Posterior cingulate gyrus (tissue), 11 donors: Measurements from ENCODE around the gene CD200.
"Not testable (repeated sequence)": the region's sequence is repeated elsewhere in the genome, so short reads cannot be mapped to it uniquely, and the experiment has no call there.

Experiments
- DNase-seq, 10 donors: peaks; one replicate each; pipeline versions ENCODE4 v3.0.0 to v3.0.0-alpha.2; 2020 to 2021; ENCODE audit warnings: mixed read lengths in 3 of 10
- intact Hi-C: fragments of 100-400 bp; cut with DNase I; formaldehyde crosslinking; loops from one replicate; pipeline ENCODE4 v1.15.1; 2023

CD200 gene

DNA sequence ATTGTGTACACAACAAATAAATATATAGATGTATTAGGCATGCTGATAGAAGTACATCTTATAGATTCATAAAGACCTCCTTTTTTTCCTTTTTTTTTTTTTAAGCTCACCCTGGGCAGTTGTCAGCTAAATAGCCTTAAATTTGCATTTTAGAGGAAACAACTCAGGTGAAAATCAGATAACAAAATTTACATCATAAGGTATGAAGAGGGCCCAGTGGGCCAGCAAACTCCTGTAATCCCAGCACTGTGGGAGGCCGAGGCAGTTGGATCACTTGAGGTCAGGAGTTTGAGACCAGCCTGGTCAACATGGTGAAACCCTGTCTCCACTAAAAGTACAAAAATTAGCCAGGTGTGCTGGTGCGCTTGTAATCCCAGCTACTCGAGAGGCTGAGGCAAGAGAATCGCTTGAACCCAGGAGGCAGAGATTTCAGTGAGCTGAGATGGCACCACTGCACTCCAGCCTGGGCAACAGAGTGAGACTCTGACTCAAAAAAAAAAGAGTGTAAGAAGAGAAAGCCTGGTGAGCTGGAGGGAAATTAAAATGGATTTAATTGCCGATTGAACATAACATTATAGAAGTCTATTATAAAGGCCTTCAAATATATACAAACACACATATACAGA is 72.1 kb downstream of the CD200 start:
- intact Hi-C loops: not testable (repeated sequence)

DNA sequence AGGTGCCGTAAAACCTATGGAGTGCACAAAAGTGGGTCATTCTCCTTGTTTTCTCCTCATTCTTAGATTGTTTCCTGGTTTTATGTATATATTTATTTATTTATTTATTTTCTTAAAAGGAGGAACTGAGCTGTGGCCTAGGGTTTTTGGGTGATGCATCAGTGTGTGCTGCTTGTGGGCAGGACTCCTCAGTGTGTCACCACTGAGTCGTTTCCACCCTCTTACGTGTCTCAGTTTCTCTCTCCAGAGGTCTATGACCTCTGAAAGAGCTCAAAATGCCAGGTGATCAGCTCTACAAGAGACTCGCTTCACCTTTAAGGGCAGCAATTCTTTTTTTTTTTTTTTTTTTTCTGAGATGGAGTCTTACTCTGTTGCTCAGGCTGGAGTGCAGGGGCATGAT is 72.9 kb downstream of the CD200 start:
- intact Hi-C loops: no loop called here
- DNase-seq: no peak

More for the DNA sequence above, 72.1 kb downstream of the CD200 start:
- DNase-seq: not testable (repeated sequence)

- DNase-seq: no peak
These were observed 74.4 kb downstream of the CD200 start for GRCh38 chr3:112407214-112407887.

DNA sequence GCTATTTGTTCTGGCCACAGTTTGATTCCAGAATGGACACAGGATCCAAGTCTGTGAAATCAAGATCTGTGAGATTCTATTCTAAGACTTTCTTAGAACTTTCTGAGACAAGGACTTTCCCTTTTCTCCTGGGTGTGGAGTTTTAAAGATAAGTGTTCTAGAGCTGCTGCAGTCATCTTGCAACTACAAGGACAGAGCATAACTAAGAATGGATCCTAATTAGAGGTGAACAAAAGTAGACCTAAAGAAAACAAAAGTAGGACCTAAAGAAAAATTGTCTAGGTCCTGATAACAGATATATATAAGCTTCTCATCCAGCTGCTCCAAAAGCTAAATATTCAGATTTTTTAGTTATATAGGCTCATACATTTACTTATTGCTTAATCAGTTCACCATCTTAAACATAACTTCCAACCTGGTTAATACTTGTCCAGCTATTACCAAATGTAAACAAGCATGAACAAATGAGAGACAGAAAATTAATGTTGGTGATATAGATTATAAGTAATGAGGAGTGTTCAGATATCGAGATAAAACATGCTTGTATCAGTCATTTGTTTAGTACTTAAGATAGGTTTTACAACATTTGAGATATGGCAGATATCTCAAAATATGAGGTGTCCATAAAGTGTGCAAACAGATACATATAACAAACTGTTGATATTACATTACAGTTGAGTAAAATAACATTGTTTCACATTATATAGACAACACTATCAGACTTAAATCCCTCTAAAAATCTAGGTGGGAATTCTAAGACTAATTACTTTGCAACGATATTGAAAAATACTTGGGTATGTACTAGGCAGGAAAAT is 75.1 kb downstream of the CD200 start:
- intact Hi-C loops: no loop called here
- no peak for DNase-seq

More at GRCh38 chr3:112407214-112407887, 74.4 kb downstream of the CD200 start:
- intact Hi-C loops: no loop called here

DNA sequence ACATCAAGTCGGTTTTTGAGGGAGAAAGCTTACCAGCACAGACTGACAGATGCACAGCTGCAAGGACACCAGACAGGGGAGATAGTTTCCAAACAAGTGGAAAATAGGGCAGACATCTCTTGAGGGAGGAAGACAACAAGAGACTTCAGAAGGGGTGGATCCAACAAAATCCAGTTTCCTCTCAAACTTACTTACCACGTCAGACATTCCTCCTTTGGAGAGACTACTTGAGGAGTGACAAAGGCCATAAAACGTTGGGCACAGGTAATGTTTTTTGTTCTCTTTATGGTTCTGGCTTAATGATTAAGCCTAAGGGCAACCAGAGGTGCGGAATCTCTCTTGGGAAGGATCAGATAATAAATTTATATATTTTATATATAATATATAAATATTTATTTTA is 76.1 kb downstream of the CD200 start:
- no peak for DNase-seq
- intact Hi-C loops: no loop called here

GRCh38 chr3:112411425-112411824 is 78.5 kb downstream of the CD200 start:
- DNase-seq: no peak
- intact Hi-C loops: no loop called here
